Keratinocyte (primary cell): ENCODE data around the gene TMTC2.

ENCODE experiments used
- EZH2 ChIP-seq: IDR thresholded peaks from one replicate; pipeline ENCODE4 v1.6.1; 2012; ENCODE audit warnings: inconsistent platforms, mild to moderate bottlenecking, low read length, moderate library complexity
- TF ChIP-seq, protein P1 (sequence below), 3 experiments: IDR thresholded peaks in 1 of 3; conservative IDR thresholded peaks in 1 of 3; optimal IDR thresholded peaks in 1 of 3; 2 replicates in 2 of 3; 3 replicates in 1 of 3; pipeline versions ENCODE3 to v1.5.1; 2011; ENCODE audit warnings: low read length in 3 of 3, mild to moderate bottlenecking in 3 of 3, moderate library complexity in 2 of 3, control low read depth in 1 of 3, inconsistent platforms in 1 of 3; ENCODE audit not compliant: insufficient read depth in 2 of 3; ENCODE audit errors: extremely low read depth in 1 of 3

- TF ChIP-seq, protein P1, sequence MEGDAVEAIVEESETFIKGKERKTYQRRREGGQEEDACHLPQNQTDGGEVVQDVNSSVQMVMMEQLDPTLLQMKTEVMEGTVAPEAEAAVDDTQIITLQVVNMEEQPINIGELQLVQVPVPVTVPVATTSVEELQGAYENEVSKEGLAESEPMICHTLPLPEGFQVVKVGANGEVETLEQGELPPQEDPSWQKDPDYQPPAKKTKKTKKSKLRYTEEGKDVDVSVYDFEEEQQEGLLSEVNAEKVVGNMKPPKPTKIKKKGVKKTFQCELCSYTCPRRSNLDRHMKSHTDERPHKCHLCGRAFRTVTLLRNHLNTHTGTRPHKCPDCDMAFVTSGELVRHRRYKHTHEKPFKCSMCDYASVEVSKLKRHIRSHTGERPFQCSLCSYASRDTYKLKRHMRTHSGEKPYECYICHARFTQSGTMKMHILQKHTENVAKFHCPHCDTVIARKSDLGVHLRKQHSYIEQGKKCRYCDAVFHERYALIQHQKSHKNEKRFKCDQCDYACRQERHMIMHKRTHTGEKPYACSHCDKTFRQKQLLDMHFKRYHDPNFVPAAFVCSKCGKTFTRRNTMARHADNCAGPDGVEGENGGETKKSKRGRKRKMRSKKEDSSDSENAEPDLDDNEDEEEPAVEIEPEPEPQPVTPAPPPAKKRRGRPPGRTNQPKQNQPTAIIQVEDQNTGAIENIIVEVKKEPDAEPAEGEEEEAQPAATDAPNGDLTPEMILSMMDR (optimal IDR thresholded peaks at IDR 0.05 in 1 of 3, IDR thresholded peaks at IDR 0.05 in 1 of 3, conservative IDR thresholded peaks at IDR 0.05 in 1 of 3; ENCODE audit: extremely low read depth in 1 of 3, insufficient read depth in 2 of 3, low read length in 3 of 3) = no peak
- no peak for TF ChIP-seq EZH2
Measured at GRCh38 chr12:82872088-82872487, 185.4 kb downstream of the TMTC2 start.
